Endodermal cell (in vitro differentiated cells): ENCODE results near the gene OCA2. TPM values are rescaled to one million over a fixed set of nuclear protein-coding genes. Genes with fewer than 3 reads are reported as not detected.

Experiments
- DNase-seq: peaks from one replicate; pipeline ENCODE4 v3.0.0-alpha.2; 2017
- H3K27ac ChIP-seq: 2 replicates; pipeline ENCODE4 v1.5.1; 2013; ENCODE audit warnings: mild to moderate bottlenecking, low read depth, low read length, moderate library complexity
- H3K27me3 ChIP-seq: 2 replicates; pipeline ENCODE4 v1.6.1; 2013; ENCODE audit warnings: mild to moderate bottlenecking, low read length, moderate library complexity; ENCODE audit not compliant: insufficient read depth, control insufficient read depth, poor library complexity, severe bottlenecking
- H3K36me3 ChIP-seq: 2 replicates; pipeline ENCODE4 v1.7.0; 2013; ENCODE audit warnings: mild to moderate bottlenecking, low read length, moderate library complexity; ENCODE audit not compliant: control insufficient read depth, insufficient read depth
- H3K4me1 ChIP-seq: one replicate; pipeline ENCODE4 v1.7.0; 2013; ENCODE audit warnings: low read length; ENCODE audit not compliant: control insufficient read depth, insufficient read depth
- H3K4me3 ChIP-seq: 2 replicates; pipeline ENCODE4 v1.5.1; 2013; ENCODE audit warnings: mild to moderate bottlenecking, low read length, moderate library complexity
- H3K9ac ChIP-seq: 2 replicates; pipeline ENCODE4 v1.6.1; 2013; ENCODE audit warnings: mild to moderate bottlenecking, low read length, moderate library complexity; ENCODE audit not compliant: poor library complexity, severe bottlenecking; ENCODE audit errors: extremely low read depth
- H3K9me3 ChIP-seq: 2 replicates; pipeline ENCODE4 v1.6.1; 2013; ENCODE audit warnings: mild to moderate bottlenecking, low read length, moderate library complexity; ENCODE audit not compliant: control insufficient read depth
- H3K27ac Mint-ChIP-seq: 2 replicates; pipeline ENCODE4 v1.8.0; 2020; ENCODE audit warnings: mixed read lengths
- H3K27me3 Mint-ChIP-seq: 2 replicates; pipeline ENCODE4 v1.8.0; 2021; ENCODE audit warnings: mild to moderate bottlenecking, mixed read lengths; ENCODE audit not compliant: insufficient read depth
- H3K36me3 Mint-ChIP-seq: 2 replicates; pipeline ENCODE4 v1.8.0; 2020; ENCODE audit warnings: low read depth, mixed read lengths
- H3K4me1 Mint-ChIP-seq: 2 replicates; pipeline ENCODE4 v1.8.0; 2020; ENCODE audit warnings: mixed read lengths
- H3K4me3 Mint-ChIP-seq: 2 replicates; pipeline ENCODE4 v1.8.0; 2020; ENCODE audit warnings: mild to moderate bottlenecking, moderate library complexity, mixed read lengths
- H3K9me3 Mint-ChIP-seq: 2 replicates; pipeline ENCODE4 v1.8.0; 2020; ENCODE audit warnings: mild to moderate bottlenecking, mixed read lengths
- WGBS, 2 experiments: methylation state at CpG; one replicate each; pipeline versions ENCODE4 v1.1.5 to v1.1.7; 2013; ENCODE audit warnings: missing lambda C conversion rate in 2 of 2, mixed read lengths in 1 of 2; ENCODE audit not compliant: insufficient coverage in 1 of 2, insufficient read length in 1 of 2; 5-methylcytosine and 5-hydroxymethylcytosine counted together
- total RNA-seq, 2 donors: library from RNA; stranded (reverse); fragmentation: NEBNext Ultra II Directional in 1 of 2; extraction: Animal tissue kit (Norgen Biotek cat#: 25700) in 1 of 2; gene quantifications; 2 replicates in 1 of 2; 3 replicates in 1 of 2; pipeline ENCODE4 v1.2.1, GENCODE V29; 2021
- TF ChIP-seq, protein P1 (sequence below): fragments of 200-600 bp; sonication (generic); conservative IDR thresholded peaks from 2 replicates; pipeline ENCODE4 v1.5.0; 2021; ENCODE audit warnings: antibody characterized with exemption, mild to moderate bottlenecking

OCA2 gene
- total RNA-seq, 2 donors from 2014 or later: 0.29 to 0.84 TPM

DNA sequence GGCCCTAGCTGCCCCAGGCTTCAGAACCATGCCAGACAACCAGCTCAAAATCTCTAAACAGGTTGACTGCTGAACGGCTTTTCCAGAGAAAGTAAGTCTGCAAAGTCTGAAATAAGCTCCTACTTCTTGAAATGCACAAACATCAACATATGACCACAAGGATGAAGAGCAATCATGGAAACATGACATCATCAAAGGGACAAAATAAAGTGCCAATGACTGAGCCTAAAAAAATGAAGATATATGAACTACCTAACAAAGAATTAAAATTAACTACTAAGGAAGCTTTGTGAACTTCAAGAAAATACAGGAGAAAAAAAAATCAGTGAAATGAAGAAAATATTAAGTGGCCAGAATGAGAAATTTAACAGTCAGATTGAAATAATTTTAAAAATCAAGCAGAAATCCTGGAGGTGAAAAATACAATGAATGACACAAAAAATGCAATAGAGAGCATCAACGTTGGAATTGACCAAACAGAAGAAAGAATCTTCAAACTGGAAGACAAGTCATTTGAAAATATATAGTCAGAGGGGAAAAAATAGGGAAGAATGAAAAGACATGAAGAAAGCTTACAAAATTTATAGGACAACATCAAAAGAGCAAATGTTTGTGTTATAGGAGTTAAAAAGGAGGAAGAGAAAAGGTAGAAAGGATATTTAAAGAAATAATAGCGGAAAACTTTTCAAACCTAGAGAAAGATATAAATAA lies 364.2 kb downstream of the OCA2 start:
- Histone ChIP-seq H3K4me1 (no peaks in the 10 kb centered on the region), H3K9ac (no peak overlapping the region), H3K27me3 (no peaks in the 10 kb centered on the region), H3K27ac (no peak overlapping the region), H3K9me3 (peaks cover 19% of the 10 kb centered on the region), H3K4me3 (no peak overlapping the region), H3K36me3 (no peaks in the 10 kb centered on the region)
- Mint-ChIP-seq H3K9me3 (peaks cover 20% of the 10 kb centered on the region), H3K4me1 (no peaks in the 10 kb centered on the region), H3K27ac (no peak overlapping the region), H3K4me3 (no peak overlapping the region), H3K27me3 (no peaks in the 10 kb centered on the region), H3K36me3 (no peaks in the 10 kb centered on the region)
- TF ChIP-seq, protein P1, sequence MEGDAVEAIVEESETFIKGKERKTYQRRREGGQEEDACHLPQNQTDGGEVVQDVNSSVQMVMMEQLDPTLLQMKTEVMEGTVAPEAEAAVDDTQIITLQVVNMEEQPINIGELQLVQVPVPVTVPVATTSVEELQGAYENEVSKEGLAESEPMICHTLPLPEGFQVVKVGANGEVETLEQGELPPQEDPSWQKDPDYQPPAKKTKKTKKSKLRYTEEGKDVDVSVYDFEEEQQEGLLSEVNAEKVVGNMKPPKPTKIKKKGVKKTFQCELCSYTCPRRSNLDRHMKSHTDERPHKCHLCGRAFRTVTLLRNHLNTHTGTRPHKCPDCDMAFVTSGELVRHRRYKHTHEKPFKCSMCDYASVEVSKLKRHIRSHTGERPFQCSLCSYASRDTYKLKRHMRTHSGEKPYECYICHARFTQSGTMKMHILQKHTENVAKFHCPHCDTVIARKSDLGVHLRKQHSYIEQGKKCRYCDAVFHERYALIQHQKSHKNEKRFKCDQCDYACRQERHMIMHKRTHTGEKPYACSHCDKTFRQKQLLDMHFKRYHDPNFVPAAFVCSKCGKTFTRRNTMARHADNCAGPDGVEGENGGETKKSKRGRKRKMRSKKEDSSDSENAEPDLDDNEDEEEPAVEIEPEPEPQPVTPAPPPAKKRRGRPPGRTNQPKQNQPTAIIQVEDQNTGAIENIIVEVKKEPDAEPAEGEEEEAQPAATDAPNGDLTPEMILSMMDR: no peak
- DNase-seq: no peak
- WGBS, 2 experiments: 79 to 95% methylated on average over 2 of the region's 3 CpGs

DNA sequence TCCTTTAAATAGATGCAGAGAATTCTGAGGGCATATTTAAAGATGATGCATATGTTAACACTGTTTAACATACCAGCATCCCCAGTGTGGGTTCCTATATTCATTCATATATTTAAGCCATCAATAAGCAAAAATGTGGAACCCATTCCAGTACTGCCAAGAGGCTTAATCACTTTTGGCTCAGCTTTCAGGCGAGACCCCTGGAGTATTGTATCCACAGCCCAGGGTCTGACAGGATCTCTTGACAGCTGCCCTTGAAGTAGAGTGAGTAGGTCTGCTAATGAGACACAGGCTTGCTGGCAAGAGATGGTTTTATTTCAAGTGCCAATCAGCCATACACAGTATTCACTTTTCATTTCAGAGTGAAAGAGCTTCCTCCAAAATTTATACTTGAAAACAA lies 367.3 kb downstream of the OCA2 start:
- Mint-ChIP-seq H3K4me1 (no peaks in the 10 kb centered on the region), H3K4me3 (no peak overlapping the region)
- 89% methylated on average over 1 of the region's 1 CpG; no CpG with 5 or more reads in 1 of the 2 experiments for WGBS, 2 experiments

DNA sequence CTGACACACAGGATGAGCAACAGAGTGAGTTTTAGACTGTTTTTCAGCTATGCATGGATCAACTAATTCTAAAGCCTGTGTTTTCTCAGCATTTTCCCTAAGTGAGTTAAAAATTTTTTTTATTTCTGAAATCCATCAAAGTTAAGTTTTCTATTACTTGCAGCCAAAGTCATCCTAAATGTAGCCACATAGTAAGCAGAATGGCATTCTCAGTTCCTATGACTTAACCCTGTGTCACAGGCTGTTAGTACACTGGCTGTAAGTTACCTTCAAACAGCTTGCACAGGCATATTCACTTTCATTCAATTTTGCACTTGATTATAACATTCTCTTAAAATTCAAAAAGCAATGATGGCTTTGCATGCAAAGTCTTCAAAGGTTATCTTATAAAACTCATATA lies 368.2 kb downstream of the OCA2 start:
- H3K4me1 ChIP-seq: no peaks in the 10 kb centered on the region
- H3K27ac ChIP-seq: no peak overlapping the region
- H3K36me3 ChIP-seq: no peaks in the 10 kb centered on the region
- no peaks in the 10 kb centered on the region for H3K36me3 Mint-ChIP-seq
- no peak for DNase-seq
- H3K9me3 Mint-ChIP-seq: peaks cover 15% of the 10 kb centered on the region
- TF ChIP-seq, protein P1: no peak
- H3K9me3 ChIP-seq: peaks cover 19% of the 10 kb centered on the region
- H3K27me3 ChIP-seq: no peaks in the 10 kb centered on the region
- no peaks in the 10 kb centered on the region for H3K4me1 Mint-ChIP-seq
- H3K27ac Mint-ChIP-seq: no peak overlapping the region
- no peaks in the 10 kb centered on the region for H3K27me3 Mint-ChIP-seq
- no peak overlapping the region for H3K4me3 ChIP-seq
- H3K4me3 Mint-ChIP-seq: no peak overlapping the region
- H3K9ac ChIP-seq: no peak overlapping the region

More for the DNA sequence above, 367.3 kb downstream of the OCA2 start:
- H3K36me3 Mint-ChIP-seq: no peaks in the 10 kb centered on the region
- peaks cover 19% of the 10 kb centered on the region for H3K9me3 ChIP-seq
- TF ChIP-seq, protein P1: no peak
- no peak overlapping the region for H3K4me3 ChIP-seq
- H3K27ac Mint-ChIP-seq: no peak overlapping the region
- no peaks in the 10 kb centered on the region for H3K27me3 ChIP-seq
- no peaks in the 10 kb centered on the region for H3K27me3 Mint-ChIP-seq
- H3K36me3 ChIP-seq: no peaks in the 10 kb centered on the region
- no peaks in the 10 kb centered on the region for H3K4me1 ChIP-seq
- no peak for DNase-seq
- H3K9me3 Mint-ChIP-seq: peaks cover 20% of the 10 kb centered on the region
- H3K27ac ChIP-seq: no peak overlapping the region
- H3K9ac ChIP-seq: no peak overlapping the region
